ENCODE data around the gene OXA1L. TPM values are rescaled to one million over a fixed set of nuclear protein-coding genes. Genes with fewer than 3 reads are reported as not detected.
"Not testable (repeated sequence)": the region's sequence is repeated elsewhere in the genome, so short reads cannot be mapped to it uniquely, and the experiment has no call there.

Gene OXA1L
- total RNA-seq, 1 donor from 2014 or later, result 116 TPM

DNA sequence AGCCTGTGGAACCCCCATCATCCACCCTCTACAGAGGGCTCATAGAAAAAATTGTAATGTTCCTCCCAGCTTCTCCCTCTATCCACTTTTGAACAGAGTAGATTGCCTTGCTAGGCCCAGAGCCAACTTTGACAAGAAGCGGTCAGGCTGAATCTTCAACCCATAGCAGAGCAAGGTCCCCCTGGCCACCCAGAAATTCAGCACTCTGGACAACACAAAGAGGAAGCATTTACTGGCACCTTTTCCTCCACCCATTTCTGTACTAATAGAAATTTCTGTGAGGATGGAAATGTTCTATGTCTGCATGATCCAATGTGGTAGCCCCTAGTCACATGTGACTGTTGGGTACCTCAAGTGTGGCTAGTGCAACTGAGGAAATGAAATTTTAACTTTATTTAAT is 42.7 kb upstream of the OXA1L start:
- H3K79me2 ChIP-seq (ENCODE audit: low read depth), result no peaks in the 10 kb centered on the region
- H3K4me3 Mint-ChIP-seq, result no peak overlapping the region
- no peak for TF ChIP-seq EZH2phosphoT487 (IDR thresholded peaks at IDR 0.05)
- TF ChIP-seq EZH2 (IDR thresholded peaks at IDR 0.05), result no peak
- H3K9me3 Mint-ChIP-seq, result peaks cover 4% of the 10 kb centered on the region
- H4K20me1 ChIP-seq (ENCODE audit: low read depth), result no peaks in the 10 kb centered on the region
- H3K27ac ChIP-seq, result no peak overlapping the region
- no peak overlapping the region for H2AFZ ChIP-seq (replicated peaks)
- H3K9me3 ChIP-seq (ENCODE audit: low read depth), result no peaks in the 10 kb centered on the region
- H3K9ac ChIP-seq, result no peak overlapping the region
- no peaks in the 10 kb centered on the region for H3F3A ChIP-seq (ENCODE audit: low read depth)
- H3K27me3 ChIP-seq, result no peaks in the 10 kb centered on the region
- H3K36me3 Mint-ChIP-seq, result no peaks in the 10 kb centered on the region
- peaks cover 15% of the 10 kb centered on the region for H3K4me1 Mint-ChIP-seq
- H3K27me3 Mint-ChIP-seq (ENCODE audit: insufficient read depth, low read depth), result peaks cover 7% of the 10 kb centered on the region
- no peak for DNase-seq (ENCODE audit: low spot score)
- no peak overlapping the region for H3K4me2 ChIP-seq
- no peak overlapping the region for H3K4me3 ChIP-seq
- peaks cover 9% of the 10 kb centered on the region for H3K4me1 ChIP-seq
- no peaks in the 10 kb centered on the region for H3K36me3 ChIP-seq
- H3K27ac Mint-ChIP-seq, result no peak overlapping the region

DNA sequence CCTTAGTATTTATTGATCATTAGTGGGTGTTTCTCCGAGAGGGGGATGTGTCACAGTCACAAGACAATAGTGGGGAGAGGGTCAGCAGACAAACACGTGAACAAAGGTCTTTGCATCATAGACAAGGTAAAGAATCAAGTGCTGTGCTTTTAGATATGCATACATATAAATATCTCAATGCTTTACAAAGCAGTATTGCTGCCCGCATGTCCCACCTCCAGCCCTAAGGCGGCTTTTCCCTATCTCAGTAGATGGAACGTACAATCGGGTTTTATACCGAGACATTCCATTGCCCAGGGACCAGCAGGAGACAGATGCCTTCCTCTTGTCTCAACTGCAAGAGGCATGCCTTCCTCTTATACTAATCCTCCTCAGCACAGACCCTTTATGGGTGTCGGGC is 41.6 kb upstream of the OXA1L start:
- H3K79me2 ChIP-seq (ENCODE audit: low read depth); H3K27me3 Mint-ChIP-seq (ENCODE audit: insufficient read depth, low read depth); H3K36me3 ChIP-seq; H3K27ac ChIP-seq; H2AFZ ChIP-seq (replicated peaks); H3K9me3 ChIP-seq (ENCODE audit: low read depth); H3K9me3 Mint-ChIP-seq; H3K27me3 ChIP-seq; H3K4me3 Mint-ChIP-seq; H3F3A ChIP-seq (ENCODE audit: low read depth); H3K4me1 ChIP-seq; H3K4me3 ChIP-seq; H3K36me3 Mint-ChIP-seq; H4K20me1 ChIP-seq (ENCODE audit: low read depth); H3K9ac ChIP-seq; DNase-seq (ENCODE audit: low spot score); H3K27ac Mint-ChIP-seq: not testable (repeated sequence)
- peak overlapping the region; percentile 38 for H3K4me2 ChIP-seq
- peaks cover 15% of the 10 kb centered on the region for H3K4me1 Mint-ChIP-seq

DNA sequence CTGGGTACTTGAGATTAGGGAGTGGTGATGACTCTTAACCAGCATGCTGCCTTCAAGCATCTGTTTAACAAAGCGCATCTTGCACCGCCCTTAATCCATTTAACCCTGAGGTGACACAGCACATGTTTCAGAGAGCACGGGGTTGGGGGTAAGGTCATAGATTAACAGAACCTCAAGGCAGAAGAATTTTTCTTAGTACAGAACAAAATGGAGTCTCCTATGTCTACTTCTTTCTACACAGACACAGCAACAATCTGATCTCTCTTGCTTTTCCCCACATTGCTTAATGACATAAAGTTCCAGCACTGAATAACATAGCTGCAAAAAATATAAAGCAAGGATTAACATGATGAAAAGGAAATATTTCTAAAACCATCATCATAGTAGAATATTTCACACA is 41.1 kb upstream of the OXA1L start:
- H3K27ac Mint-ChIP-seq; H3K9ac ChIP-seq; H3K9me3 Mint-ChIP-seq; H3F3A ChIP-seq (ENCODE audit: low read depth); H3K27ac ChIP-seq; H3K9me3 ChIP-seq (ENCODE audit: low read depth); H4K20me1 ChIP-seq (ENCODE audit: low read depth); H3K4me3 ChIP-seq; DNase-seq (ENCODE audit: low spot score); H2AFZ ChIP-seq (replicated peaks); H3K27me3 ChIP-seq; H3K79me2 ChIP-seq (ENCODE audit: low read depth); H3K4me1 ChIP-seq; H3K36me3 ChIP-seq; H3K4me3 Mint-ChIP-seq; H3K36me3 Mint-ChIP-seq; H3K27me3 Mint-ChIP-seq (ENCODE audit: insufficient read depth, low read depth): not testable (repeated sequence)
- peak overlapping the region; percentile 38 for H3K4me2 ChIP-seq
- H3K4me1 Mint-ChIP-seq, result peaks cover 15% of the 10 kb centered on the region

DNA sequence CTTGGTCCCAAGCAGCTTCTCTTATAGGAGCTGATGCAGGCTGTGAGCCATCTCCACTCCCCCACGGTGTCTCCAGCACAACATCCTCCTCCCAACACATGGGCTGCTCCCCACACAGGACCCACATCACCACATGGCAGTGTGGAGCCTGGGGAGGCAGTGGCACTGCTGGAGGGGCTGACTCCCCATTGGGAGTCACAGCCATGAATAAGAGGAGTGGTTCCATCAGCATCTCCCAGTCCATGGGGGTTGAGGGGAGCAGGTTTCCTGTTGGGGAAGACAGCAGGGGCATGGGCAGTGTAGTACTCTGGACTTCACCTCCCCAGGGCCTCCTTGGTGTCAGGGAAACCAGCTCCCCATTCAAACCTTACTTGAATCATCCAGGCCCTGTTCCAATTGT is 40.5 kb upstream of the OXA1L start:
- Histone ChIP-seq H3K36me3 (no peaks in the 10 kb centered on the region), H3K27ac (no peak overlapping the region), H3K79me2 (ENCODE audit: low read depth) (no peaks in the 10 kb centered on the region), H3K9ac (no peak overlapping the region), H3K4me1 (peaks cover 9% of the 10 kb centered on the region), H3K27me3 (no peaks in the 10 kb centered on the region), H2AFZ (replicated peaks) (no peak overlapping the region), H3K4me3 (no peak overlapping the region), H3K4me2 (no peak overlapping the region), H4K20me1 (ENCODE audit: low read depth) (no peaks in the 10 kb centered on the region), H3F3A (ENCODE audit: low read depth) (no peaks in the 10 kb centered on the region), H3K9me3 (ENCODE audit: low read depth) (no peaks in the 10 kb centered on the region)
- TF ChIP-seq, protein P1, sequence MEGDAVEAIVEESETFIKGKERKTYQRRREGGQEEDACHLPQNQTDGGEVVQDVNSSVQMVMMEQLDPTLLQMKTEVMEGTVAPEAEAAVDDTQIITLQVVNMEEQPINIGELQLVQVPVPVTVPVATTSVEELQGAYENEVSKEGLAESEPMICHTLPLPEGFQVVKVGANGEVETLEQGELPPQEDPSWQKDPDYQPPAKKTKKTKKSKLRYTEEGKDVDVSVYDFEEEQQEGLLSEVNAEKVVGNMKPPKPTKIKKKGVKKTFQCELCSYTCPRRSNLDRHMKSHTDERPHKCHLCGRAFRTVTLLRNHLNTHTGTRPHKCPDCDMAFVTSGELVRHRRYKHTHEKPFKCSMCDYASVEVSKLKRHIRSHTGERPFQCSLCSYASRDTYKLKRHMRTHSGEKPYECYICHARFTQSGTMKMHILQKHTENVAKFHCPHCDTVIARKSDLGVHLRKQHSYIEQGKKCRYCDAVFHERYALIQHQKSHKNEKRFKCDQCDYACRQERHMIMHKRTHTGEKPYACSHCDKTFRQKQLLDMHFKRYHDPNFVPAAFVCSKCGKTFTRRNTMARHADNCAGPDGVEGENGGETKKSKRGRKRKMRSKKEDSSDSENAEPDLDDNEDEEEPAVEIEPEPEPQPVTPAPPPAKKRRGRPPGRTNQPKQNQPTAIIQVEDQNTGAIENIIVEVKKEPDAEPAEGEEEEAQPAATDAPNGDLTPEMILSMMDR (IDR thresholded peaks at IDR 0.05), result no peak
- no peak for TF ChIP-seq EZH2 (IDR thresholded peaks at IDR 0.05)
- TF ChIP-seq EZH2phosphoT487 (IDR thresholded peaks at IDR 0.05), result no peak
- peak overlapping the region; percentile 25 for H3K27ac Mint-ChIP-seq
- H3K27me3 Mint-ChIP-seq (ENCODE audit: insufficient read depth, low read depth), result peaks cover 9% of the 10 kb centered on the region
- H3K9me3 Mint-ChIP-seq, result peaks cover 4% of the 10 kb centered on the region
- DNase-seq (ENCODE audit: low spot score), result no peak
- H3K4me1 Mint-ChIP-seq, result peaks cover 15% of the 10 kb centered on the region
- no peaks in the 10 kb centered on the region for H3K36me3 Mint-ChIP-seq
- no peak overlapping the region for H3K4me3 Mint-ChIP-seq

DNA sequence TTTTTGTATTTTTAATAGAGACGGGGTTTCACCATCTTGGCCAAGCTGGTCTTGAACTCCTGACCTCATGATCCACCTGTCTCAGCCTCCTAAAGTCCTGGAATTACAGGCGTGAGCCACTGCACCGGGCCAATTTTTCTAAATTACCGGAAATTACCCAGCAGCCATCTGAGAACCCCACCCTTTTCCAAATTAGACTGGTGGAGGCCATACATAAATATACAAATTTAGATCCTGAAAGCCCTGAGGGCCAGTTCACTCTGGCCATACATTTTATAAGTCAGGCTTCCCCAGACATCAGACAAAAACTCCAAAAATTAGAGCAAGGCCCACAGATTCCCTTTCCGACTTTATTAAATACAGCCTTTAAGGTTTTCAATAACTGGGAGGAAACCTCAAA is 34.4 kb upstream of the OXA1L start:
- H3K9me3 ChIP-seq (ENCODE audit: low read depth); H3K4me3 ChIP-seq; H3K36me3 Mint-ChIP-seq; H3K36me3 ChIP-seq; H3K27ac Mint-ChIP-seq; DNase-seq (ENCODE audit: low spot score); H3K4me3 Mint-ChIP-seq; H3K4me1 Mint-ChIP-seq; H3F3A ChIP-seq (ENCODE audit: low read depth); H3K4me1 ChIP-seq; H2AFZ ChIP-seq (replicated peaks); H4K20me1 ChIP-seq (ENCODE audit: low read depth); H3K9ac ChIP-seq; H3K27me3 Mint-ChIP-seq (ENCODE audit: insufficient read depth, low read depth); H3K79me2 ChIP-seq (ENCODE audit: low read depth); H3K4me2 ChIP-seq; H3K27me3 ChIP-seq; H3K27ac ChIP-seq; H3K9me3 Mint-ChIP-seq: not testable (repeated sequence)

Data from neural progenitor cell (in vitro differentiated cells).